Right lobe of liver (tissue), 6 donors: ENCODE data around the gene COTL1. TPM values are rescaled to one million over a fixed set of nuclear protein-coding genes. Genes with fewer than 3 reads are reported as not detected.

Experiments
- ATAC-seq, 4 donors: fragments of 200-7000 bp; cut with Tn5 transposase; one replicate each; pipeline ENCODE4 v1.9.1; 2020; ENCODE audit warnings: mild to moderate bottlenecking in 4 of 4, moderate library complexity in 4 of 4
- DNase-seq, 3 donors: peaks; one replicate each; pipeline ENCODE4 v3.0.0-alpha.2; 2020
- H3K27ac ChIP-seq, 3 donors: fragments of 200-600 bp; one replicate each; pipeline ENCODE4 v1.8.0; 2022
- H3K27me3 ChIP-seq, 2 donors: fragments of 200-600 bp; one replicate each; pipeline ENCODE4 v1.8.0; 2022
- H3K36me3 ChIP-seq, 4 donors: fragments of 200-600 bp; sonication (generic) in 1 of 4; one replicate each; pipeline versions ENCODE4 v1.5.1 to v1.8.0; 2017 to 2022; ENCODE audit warnings: control low read depth in 1 of 4
- H3K4me1 ChIP-seq, 4 donors: fragments of 200-600 bp; sonication (generic) in 1 of 4; one replicate each; pipeline versions ENCODE4 v1.5.1 to v1.8.0; 2017 to 2022; ENCODE audit warnings: control low read depth in 1 of 4
- H3K4me3 ChIP-seq, 3 donors: fragments of 200-600 bp; one replicate each; pipeline ENCODE4 v1.8.0; 2022
- H3K9me3 ChIP-seq, 4 donors: fragments of 200-600 bp; sonication (generic) in 1 of 4; one replicate each; pipeline versions ENCODE4 v1.5.1 to v1.8.0; 2017 to 2022; ENCODE audit warnings: control low read depth in 1 of 4
- CTCF ChIP-seq, 4 donors: fragments of 200-600 bp in 3 of 4; fragments of 450-650 bp in 1 of 4; IDR thresholded peaks; one replicate each; pipeline versions ENCODE4 v1.5.1 to v1.8.0; 2016 to 2022; ENCODE audit warnings: antibody characterized with exemption in 4 of 4, mild to moderate bottlenecking in 2 of 4
- POLR2A ChIP-seq: fragments of 450-650 bp; IDR thresholded peaks from one replicate; pipeline ENCODE4 v1.6.1; 2017; ENCODE audit warnings: antibody characterized with exemption, mild to moderate bottlenecking
- WGBS: methylation state at CpG from one replicate; pipeline ENCODE4 v1.1.6; 2018; ENCODE audit warnings: low coverage, low lambda C conversion rate; ENCODE audit not compliant: insufficient coverage; ENCODE audit errors: missing lambda C conversion rate; 5-methylcytosine and 5-hydroxymethylcytosine counted together
- intact Hi-C, 2 donors: fragments of 100-400 bp; cut with DNase I; formaldehyde crosslinking; loops; one replicate each; pipeline versions ENCODE4 v1.11.2 to v1.14.1; 2022
- total RNA-seq, 6 experiments: library from RNA; depleted of rRNA in 2 of 6; stranded (reverse); fragments of >200 nt in 2 of 6; fragmentation: NEBNext Ultra II Directional in 3 of 6; extraction: Animal tissue kit (Norgen Biotek cat#: 25700) in 3 of 6; gene quantifications; one replicate each; pipeline versions ENCODE4 v1.1.0 to v1.2.4, GENCODE V29; 2016 to 2023
- donor health status: DM: no; HTN: yes; CAD: no.
- donor health status: DM: no; HTN: no; CAD: no.
- donor health status: DM: no; HTN: no; CAD: no.
- donor health status: DM: no; HTN: yes; CAD: no.
- donor health status: DM: no; HTN: yes; CAD: no.

Gene COTL1
- total RNA-seq, 6 experiments from 2014 or later, result 12.4 to 51.0 (median 18.6) TPM

DNA sequence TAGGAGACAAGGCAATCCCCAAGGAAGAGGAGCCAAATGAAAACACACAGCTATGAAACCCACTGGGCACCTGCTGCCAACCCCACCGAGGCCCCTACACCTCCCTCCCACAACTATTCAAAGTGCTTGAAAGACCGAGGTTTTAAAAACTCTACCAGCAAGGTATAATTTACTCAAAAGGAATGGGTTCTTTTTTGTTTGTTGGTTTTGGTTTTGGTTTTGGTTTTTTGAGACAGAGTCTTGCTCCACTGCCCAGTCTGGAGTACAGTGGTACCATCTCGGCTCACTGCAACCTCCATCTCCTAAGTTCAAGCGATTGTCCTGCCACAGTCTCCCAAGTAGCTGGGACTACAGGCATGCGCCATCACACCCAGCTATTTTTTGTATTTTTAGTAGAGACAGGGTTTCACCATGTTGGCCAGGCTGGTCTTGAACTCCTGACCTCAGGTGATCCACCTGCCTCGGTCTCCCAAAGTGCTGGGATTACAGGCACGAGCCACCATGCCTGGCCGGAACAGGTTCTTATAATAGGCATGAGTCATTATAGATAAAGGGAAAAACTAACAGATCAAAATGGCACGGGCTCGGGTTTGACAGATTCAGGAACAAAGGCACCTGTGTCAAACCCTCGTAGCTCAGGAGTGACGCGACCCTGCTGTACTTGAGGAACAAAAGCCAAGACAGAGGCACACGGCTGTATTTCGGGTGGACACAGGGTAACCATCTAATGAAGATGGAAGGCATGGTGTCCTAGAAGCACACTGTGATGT, 40.7 kb downstream of the COTL1 start:
- no peak for ATAC-seq
- intact Hi-C loops, result no loop called here
- TF ChIP-seq POLR2A (no peak), CTCF (IDR thresholded peaks at IDR 0.05) (no peak)

DNA sequence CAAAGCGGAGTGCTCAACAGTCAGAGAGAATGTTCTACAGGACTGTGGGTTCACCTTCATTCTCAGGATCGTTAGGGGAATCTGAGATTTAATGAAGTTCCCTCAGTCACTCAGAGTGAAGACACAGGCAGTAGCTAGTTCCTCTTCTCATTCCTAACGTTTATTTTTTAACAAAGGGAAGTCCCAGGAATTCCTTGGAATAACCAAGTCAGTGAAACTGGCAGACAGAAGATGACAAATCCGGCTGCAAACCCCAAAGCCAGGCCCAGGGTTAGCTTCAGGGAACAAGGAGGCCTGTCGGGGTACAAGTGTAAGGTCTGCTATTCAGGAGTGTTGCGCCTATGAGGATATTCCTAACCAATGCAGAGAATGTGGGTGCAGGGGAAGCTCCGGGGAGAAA, 42.0 kb downstream of the COTL1 start:
- no peaks in the 10 kb centered on the region for H3K36me3 ChIP-seq
- TF ChIP-seq POLR2A, result no peak
- no peak overlapping the region for H3K27ac ChIP-seq
- intact Hi-C loops, result no loop called here
- DNase-seq, result no peak
- 73% methylated on average over 7 of the region's 7 CpGs for WGBS
- no peaks in the 10 kb centered on the region for H3K4me1 ChIP-seq
- no peaks in the 10 kb centered on the region for H3K9me3 ChIP-seq
- no peak for ATAC-seq
- no peak overlapping the region for H3K4me3 ChIP-seq
- H3K27me3 ChIP-seq, result no peaks in the 10 kb centered on the region

More for the DNA sequence above, 40.7 kb downstream of the COTL1 start:
- H3K9me3 ChIP-seq, result no peaks in the 10 kb centered on the region
- no peak overlapping the region for H3K27ac ChIP-seq
- H3K4me1 ChIP-seq, result no peaks in the 10 kb centered on the region
- H3K4me3 ChIP-seq, result no peak overlapping the region
- H3K27me3 ChIP-seq, result no peaks in the 10 kb centered on the region
- no peaks in the 10 kb centered on the region for H3K36me3 ChIP-seq
- DNase-seq, result no peak
- 75% methylated on average over 13 of the region's 15 CpGs for WGBS

GRCh38 chr16:84574191-84574590, 43.7 kb downstream of the COTL1 start:
- DNase-seq (no peak), ATAC-seq (no peak)
- Histone ChIP-seq H3K27me3 (no peaks in the 10 kb centered on the region), H3K4me1 (no peaks in the 10 kb centered on the region), H3K36me3 (no peaks in the 10 kb centered on the region), H3K9me3 (no peaks in the 10 kb centered on the region), H3K27ac (no peak overlapping the region), H3K4me3 (no peak overlapping the region)
- WGBS, result 80% methylated on average over 2 of the region's 12 CpGs
- intact Hi-C loops, result no loop called here
- TF ChIP-seq POLR2A, result no peak
- TF ChIP-seq CTCF (IDR thresholded peaks at IDR 0.05), result no peak

- no peaks in the 10 kb centered on the region for H3K4me1 ChIP-seq
- no peaks in the 10 kb centered on the region for H3K36me3 ChIP-seq
- whole genome bisulfite sequencing, result 66% methylated on average over 5 of the region's 5 CpGs
- TF ChIP-seq CTCF (IDR thresholded peaks at IDR 0.05), result no peak
- TF ChIP-seq POLR2A, result no peak
- intact Hi-C loops, result no loop called here
- no peak overlapping the region for H3K27ac ChIP-seq
- DNase-seq (no peak), ATAC-seq (no peak)
- H3K4me3 ChIP-seq, result no peak overlapping the region
- H3K9me3 ChIP-seq, result no peaks in the 10 kb centered on the region
- no peaks in the 10 kb centered on the region for H3K27me3 ChIP-seq
These were observed 45.8 kb downstream of the COTL1 start for GRCh38 chr16:84572096-84572495.

GRCh38 chr16:84571506-84571905, 46.4 kb downstream of the COTL1 start:
- H3K27ac ChIP-seq, result no peak overlapping the region
- intact Hi-C loops, result no loop called here
- WGBS, result 92% methylated on average over 10 of the region's 13 CpGs

More at GRCh38 chr16:84571506-84571905, 46.4 kb downstream of the COTL1 start:
- no peak overlapping the region for H3K4me3 ChIP-seq
- no peaks in the 10 kb centered on the region for H3K9me3 ChIP-seq
- H3K4me1 ChIP-seq, result no peaks in the 10 kb centered on the region
- no peaks in the 10 kb centered on the region for H3K36me3 ChIP-seq
- TF ChIP-seq POLR2A (no peak), CTCF (IDR thresholded peaks at IDR 0.05) (no peak)
- H3K27me3 ChIP-seq, result no peaks in the 10 kb centered on the region
- ATAC-seq (no peak), DNase-seq (no peak)
